ENCODE results near the gene FHOD3.

The FHOD3 gene

GRCh38 chr18:36828630-36829361 is 531.3 kb downstream of the FHOD3 start, which contains the start of the genes KIAA1328 and TPGS2:
Gene KIAA1328 (plus strand): TSS chr18:36829127. CDS start chr18:36829139, 12 bp downstream.
Gene TPGS2 (minus strand): TSS chr18:36829002. CDS start chr18:36828767, 235 bp downstream.
- peak; percentile 92 for DNase-seq (ENCODE audit: low read depth, low spot score)
- TF ChIP-seq CTCF (IDR thresholded peaks at IDR 0.05; ENCODE audit: low read depth, low read length): peak; percentile 38
- in situ Hi-C loops (cut with HindIII; ENCODE audit: low sequenced_read_pairs): no loop called here
- H3K4me3 ChIP-seq (ENCODE audit: low read depth, low read length): peak within 1 kb of the TSS; percentile 95

Measured in astrocyte of the spinal cord (primary cell).